ENCODE results near the gene BGLAP.

DNA sequence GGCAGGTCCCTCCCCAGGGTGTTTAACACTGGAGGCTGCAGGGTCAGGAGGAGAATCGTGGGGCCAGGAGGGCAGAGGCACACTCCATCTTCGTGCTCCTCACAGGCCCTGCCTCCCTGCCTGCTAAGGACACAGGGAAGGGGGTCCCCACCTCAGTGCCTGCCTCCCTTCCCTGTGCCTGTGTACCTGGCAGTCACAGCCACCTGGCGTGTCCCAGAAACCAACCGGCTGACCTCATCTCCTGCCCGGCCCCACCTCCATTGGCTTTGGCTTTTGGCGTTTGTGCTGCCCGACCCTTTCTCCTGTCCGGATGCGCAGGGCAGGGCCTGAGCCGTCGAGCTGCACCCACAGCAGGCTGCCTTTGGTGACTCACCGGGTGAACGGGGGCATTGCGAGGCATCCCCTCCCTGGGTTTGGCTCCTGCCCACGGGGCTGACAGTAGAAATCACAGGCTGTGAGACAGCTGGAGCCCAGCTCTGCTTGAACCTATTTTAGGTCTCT, 623 bp upstream of the BGLAP start:
- TF ChIP-seq RAD21 (IDR thresholded peaks at IDR 0.05; ENCODE audit: low read depth) (no peak), POLR2AphosphoS5 (IDR thresholded peaks at IDR 0.05; ENCODE audit: low read depth, low read length) (no peak), TCF7L2 (IDR thresholded peaks at IDR 0.05; ENCODE audit: borderline replicate concordance, extremely low read depth, insufficient read depth, insufficient read length) (no peak), EZH2 (IDR thresholded peaks at IDR 0.05) (no peak), POLR2A (IDR thresholded peaks at IDR 0.05; ENCODE audit: borderline replicate concordance, extremely low read depth, insufficient read depth, insufficient read length) (no peak), EGR1 (IDR thresholded peaks at IDR 0.05; ENCODE audit: low read depth) (no peak), ZNF274 (IDR thresholded peaks at IDR 0.05; ENCODE audit: low read depth, low read length) (no peak), CBX3 (IDR thresholded peaks at IDR 0.05; ENCODE audit: low read depth) (no peak), YY1 (IDR thresholded peaks at IDR 0.05; ENCODE audit: extremely low read depth, insufficient replicate concordance, low read depth, low read length) (no peak), CEBPB (IDR thresholded peaks at IDR 0.05; ENCODE audit: low read depth) (no peak), FOSL1 (IDR thresholded peaks at IDR 0.05; ENCODE audit: low read depth) (no peak)
- TF ChIP-seq, protein P1, sequence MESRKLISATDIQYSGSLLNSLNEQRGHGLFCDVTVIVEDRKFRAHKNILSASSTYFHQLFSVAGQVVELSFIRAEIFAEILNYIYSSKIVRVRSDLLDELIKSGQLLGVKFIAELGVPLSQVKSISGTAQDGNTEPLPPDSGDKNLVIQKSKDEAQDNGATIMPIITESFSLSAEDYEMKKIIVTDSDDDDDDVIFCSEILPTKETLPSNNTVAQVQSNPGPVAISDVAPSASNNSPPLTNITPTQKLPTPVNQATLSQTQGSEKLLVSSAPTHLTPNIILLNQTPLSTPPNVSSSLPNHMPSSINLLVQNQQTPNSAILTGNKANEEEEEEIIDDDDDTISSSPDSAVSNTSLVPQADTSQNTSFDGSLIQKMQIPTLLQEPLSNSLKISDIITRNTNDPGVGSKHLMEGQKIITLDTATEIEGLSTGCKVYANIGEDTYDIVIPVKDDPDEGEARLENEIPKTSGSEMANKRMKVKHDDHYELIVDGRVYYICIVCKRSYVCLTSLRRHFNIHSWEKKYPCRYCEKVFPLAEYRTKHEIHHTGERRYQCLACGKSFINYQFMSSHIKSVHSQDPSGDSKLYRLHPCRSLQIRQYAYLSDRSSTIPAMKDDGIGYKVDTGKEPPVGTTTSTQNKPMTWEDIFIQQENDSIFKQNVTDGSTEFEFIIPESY (IDR thresholded peaks at IDR 0.05; ENCODE audit: extremely low read depth, insufficient replicate concordance, low read length) = no peak
- TF ChIP-seq, protein P2, sequence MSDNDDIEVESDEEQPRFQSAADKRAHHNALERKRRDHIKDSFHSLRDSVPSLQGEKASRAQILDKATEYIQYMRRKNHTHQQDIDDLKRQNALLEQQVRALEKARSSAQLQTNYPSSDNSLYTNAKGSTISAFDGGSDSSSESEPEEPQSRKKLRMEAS (IDR thresholded peaks at IDR 0.05) = no peak
- TF ChIP-seq, protein P3, sequence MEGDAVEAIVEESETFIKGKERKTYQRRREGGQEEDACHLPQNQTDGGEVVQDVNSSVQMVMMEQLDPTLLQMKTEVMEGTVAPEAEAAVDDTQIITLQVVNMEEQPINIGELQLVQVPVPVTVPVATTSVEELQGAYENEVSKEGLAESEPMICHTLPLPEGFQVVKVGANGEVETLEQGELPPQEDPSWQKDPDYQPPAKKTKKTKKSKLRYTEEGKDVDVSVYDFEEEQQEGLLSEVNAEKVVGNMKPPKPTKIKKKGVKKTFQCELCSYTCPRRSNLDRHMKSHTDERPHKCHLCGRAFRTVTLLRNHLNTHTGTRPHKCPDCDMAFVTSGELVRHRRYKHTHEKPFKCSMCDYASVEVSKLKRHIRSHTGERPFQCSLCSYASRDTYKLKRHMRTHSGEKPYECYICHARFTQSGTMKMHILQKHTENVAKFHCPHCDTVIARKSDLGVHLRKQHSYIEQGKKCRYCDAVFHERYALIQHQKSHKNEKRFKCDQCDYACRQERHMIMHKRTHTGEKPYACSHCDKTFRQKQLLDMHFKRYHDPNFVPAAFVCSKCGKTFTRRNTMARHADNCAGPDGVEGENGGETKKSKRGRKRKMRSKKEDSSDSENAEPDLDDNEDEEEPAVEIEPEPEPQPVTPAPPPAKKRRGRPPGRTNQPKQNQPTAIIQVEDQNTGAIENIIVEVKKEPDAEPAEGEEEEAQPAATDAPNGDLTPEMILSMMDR (IDR thresholded peaks at IDR 0.05 in 2 of 3, conservative IDR thresholded peaks at IDR 0.05 in 1 of 3; ENCODE audit: borderline replicate concordance in 1 of 3, insufficient read depth in 1 of 3, low read depth in 2 of 3, low read length in 2 of 3) = no peak
